Loucy (cell line): ENCODE data around the gene EEFSEC.

ENCODE experiments used
- H2AFZ ChIP-seq: fragments of 200-600 bp; sonication (generic); 2 replicates; pipeline ENCODE4 v1.6.0; 2016; ENCODE audit warnings: antibody characterized with exemption, mild to moderate bottlenecking, low read length, moderate library complexity
- H3F3A ChIP-seq: fragments of 200-600 bp; 2 replicates; pipeline ENCODE4 v1.6.0; 2016; ENCODE audit warnings: antibody characterized with exemption, low read depth, mild to moderate bottlenecking
- H3K27me3 ChIP-seq: fragments of 200-600 bp; sonication (generic); 2 replicates; pipeline ENCODE4 v1.6.1; 2014; ENCODE audit warnings: low read length, mild to moderate bottlenecking; ENCODE audit not compliant: insufficient read depth, poor library complexity, severe bottlenecking
- H3K36me3 ChIP-seq: fragments of 200-600 bp; sonication (generic); 2 replicates; pipeline ENCODE4 v1.6.1; 2016; ENCODE audit warnings: low read length; ENCODE audit not compliant: insufficient read depth
- H3K4me1 ChIP-seq: fragments of 200-600 bp; sonication (generic); 2 replicates; pipeline ENCODE4 v1.5.1; 2014; ENCODE audit warnings: low read length, mild to moderate bottlenecking; ENCODE audit not compliant: insufficient read depth, poor library complexity, severe bottlenecking
- H3K4me2 ChIP-seq: fragments of 200-600 bp; sonication (generic); 2 replicates; pipeline ENCODE4 v1.6.0; 2014; ENCODE audit warnings: antibody characterized with exemption, low read length, low read depth, mild to moderate bottlenecking; ENCODE audit not compliant: poor library complexity, severe bottlenecking
- H3K4me3 ChIP-seq: fragments of 200-600 bp; sonication (generic); 2 replicates; pipeline ENCODE4 v1.5.1; 2014; ENCODE audit warnings: low read length, mild to moderate bottlenecking, mixed read lengths; ENCODE audit not compliant: poor library complexity, severe bottlenecking
- H3K79me2 ChIP-seq: fragments of 200-600 bp; sonication (generic); 2 replicates; pipeline ENCODE4 v1.6.1; 2014; ENCODE audit warnings: low read length; ENCODE audit not compliant: insufficient read depth
- H3K9ac ChIP-seq: fragments of 200-600 bp; sonication (generic); 2 replicates; pipeline ENCODE4 v1.6.0; 2014; ENCODE audit warnings: mild to moderate bottlenecking, low read depth, low read length, moderate library complexity; ENCODE audit not compliant: poor library complexity, severe bottlenecking
- H3K9me2 ChIP-seq: fragments of 200-600 bp; sonication (generic); replicated peaks from 2 replicates; pipeline ENCODE4 v1.6.1; 2016; ENCODE audit warnings: low read depth, low read length, mixed read lengths
- H3K9me3 ChIP-seq: fragments of 200-600 bp; sonication (generic); 2 replicates; pipeline ENCODE4 v1.6.1; 2014; ENCODE audit warnings: mild to moderate bottlenecking, antibody characterized with exemption, low read length, low read depth; ENCODE audit not compliant: insufficient read depth
- H4K20me1 ChIP-seq: fragments of 200-600 bp; sonication (generic); 2 replicates; pipeline ENCODE4 v1.6.0; 2014; ENCODE audit warnings: antibody characterized with exemption, low read length, mild to moderate bottlenecking; ENCODE audit not compliant: insufficient read depth, poor library complexity, severe bottlenecking
- CTCF ChIP-seq: fragments of 200-600 bp; sonication (generic); conservative IDR thresholded peaks from 2 replicates; pipeline ENCODE4 v1.5.1; 2014; ENCODE audit warnings: mild to moderate bottlenecking, antibody characterized with exemption, low read length
- EZH2phosphoT487 ChIP-seq: fragments of 200-600 bp; IDR thresholded peaks from 2 replicates; pipeline ENCODE4 v1.6.1; 2018; ENCODE audit warnings: antibody characterized with exemption, mild to moderate bottlenecking, moderate library complexity, borderline replicate concordance

EEFSEC gene

GRCh38 chr3:128222796-128223385 is 69.6 kb downstream of the EEFSEC start:
- Histone ChIP-seq H4K20me1 (no peaks in the 10 kb centered on the region), H3K4me1 (no peaks in the 10 kb centered on the region), H3K4me2 (no peak overlapping the region), H3K79me2 (no peaks in the 10 kb centered on the region), H3K9me3 (peaks cover 13% of the 10 kb centered on the region; the same call in 1 of the 2 replicates), H3K27me3 (no peaks in the 10 kb centered on the region), H3K9me2 (no peaks in the 10 kb centered on the region), H3K4me3 (no peak overlapping the region), H3F3A (no peaks in the 10 kb centered on the region), H3K36me3 (no peaks in the 10 kb centered on the region), H3K9ac (no peak overlapping the region), H2AFZ (no peak overlapping the region)
- TF ChIP-seq CTCF (no peak), EZH2phosphoT487 (no peak)

- TF ChIP-seq EZH2phosphoT487 (no peak), CTCF (no peak)
- no peaks in the 10 kb centered on the region for H3K36me3 ChIP-seq
- no peak overlapping the region for H2AFZ ChIP-seq
- H3K9ac ChIP-seq: no peak overlapping the region
- no peak overlapping the region for H3K4me2 ChIP-seq
- H4K20me1 ChIP-seq: no peaks in the 10 kb centered on the region
- no peaks in the 10 kb centered on the region for H3F3A ChIP-seq
- no peaks in the 10 kb centered on the region for H3K9me2 ChIP-seq
- no peak overlapping the region for H3K4me3 ChIP-seq
- H3K9me3 ChIP-seq: peaks cover 13% of the 10 kb centered on the region; the same call in 1 of the 2 replicates
- H3K27me3 ChIP-seq: no peaks in the 10 kb centered on the region
- no peaks in the 10 kb centered on the region for H3K79me2 ChIP-seq
- no peaks in the 10 kb centered on the region for H3K4me1 ChIP-seq
These were observed 73.0 kb downstream of the EEFSEC start for GRCh38 chr3:128226186-128226725.

GRCh38 chr3:128226795-128227395 is 73.6 kb downstream of the EEFSEC start:
- H3K4me3 ChIP-seq: no peak overlapping the region
- H3F3A ChIP-seq: no peaks in the 10 kb centered on the region
- no peaks in the 10 kb centered on the region for H3K36me3 ChIP-seq
- no peak overlapping the region for H2AFZ ChIP-seq
- no peak overlapping the region for H3K4me2 ChIP-seq
- H3K79me2 ChIP-seq: no peaks in the 10 kb centered on the region
- H3K9ac ChIP-seq: no peak overlapping the region
- no peaks in the 10 kb centered on the region for H3K4me1 ChIP-seq
- no peaks in the 10 kb centered on the region for H3K9me2 ChIP-seq
- no peaks in the 10 kb centered on the region for H3K27me3 ChIP-seq
- H4K20me1 ChIP-seq: no peaks in the 10 kb centered on the region
- TF ChIP-seq CTCF (peak; percentile 80), EZH2phosphoT487 (no peak)
- H3K9me3 ChIP-seq: peaks cover 13% of the 10 kb centered on the region; the same call in 1 of the 2 replicates
